H1 (cell line): ENCODE results near the gene IAH1. TPM values are rescaled to one million over a fixed set of nuclear protein-coding genes. Genes with fewer than 3 reads are reported as not detected.

Source experiments
- CTCF ChIA-PET: fragments of 300-600 bp; sonication (Branson Sonifier 250); formaldehyde crosslinking; loops from one replicate; lab custom pipeline; 2021; ENCODE audit not compliant: partially characterized antibody; lab: Charles Lee
- POLR2A ChIA-PET: fragments of 300-600 bp; sonication (Branson Sonifier 250); formaldehyde crosslinking; loops from one replicate; lab custom pipeline; 2021; ENCODE audit warnings: inconsistent platforms; ENCODE audit not compliant: partially characterized antibody; lab: Charles Lee
- DNase-seq, 2 experiments: peaks; one replicate each; pipeline versions ENCODE4 v3.0.0 to v3.0.0-alpha.2; 2010 to 2022; ENCODE audit warnings: low spot score in 2 of 2, low read depth in 1 of 2, mixed read lengths in 1 of 2
- FAIRE-seq: peaks from 2 replicates; lab custom pipeline; 2011; peaks lifted over from hg19 to GRCh38; lab: Jason Lieb, UNC
- H2AFZ ChIP-seq: 2 replicates; pipeline ENCODE4 v1.8.1; 2012; ENCODE audit warnings: low read length, inconsistent platforms
- H2AK5ac ChIP-seq: 2 replicates; pipeline ENCODE4 v1.6.1; 2013; ENCODE audit warnings: low read depth, low read length
- H2BK120ac ChIP-seq: replicated peaks from 2 replicates; pipeline ENCODE3; 2013; ENCODE audit warnings: low read depth, low read length, inconsistent platforms
- H2BK12ac ChIP-seq: 2 replicates; pipeline ENCODE4 v1.6.1; 2013; ENCODE audit warnings: low read depth, low read length
- H2BK15ac ChIP-seq: 2 replicates; pipeline ENCODE4 v1.6.1; 2013; ENCODE audit warnings: low read length
- H2BK20ac ChIP-seq: 2 replicates; pipeline ENCODE4 v1.6.1; 2013; ENCODE audit warnings: low read length
- H2BK5ac ChIP-seq: 2 replicates; pipeline ENCODE4 v1.6.1; 2013; ENCODE audit warnings: low read depth, low read length
- H3K14ac ChIP-seq: 2 replicates; pipeline ENCODE4 v1.6.1; 2013; ENCODE audit warnings: inconsistent platforms; ENCODE audit not compliant: insufficient read length
- H3K18ac ChIP-seq: 2 replicates; pipeline ENCODE4 v1.6.1; 2013; ENCODE audit warnings: low read length; ENCODE audit errors: extremely low read depth
- H3K23ac ChIP-seq: 2 replicates; pipeline ENCODE4 v1.6.1; 2013; ENCODE audit warnings: inconsistent platforms; ENCODE audit not compliant: insufficient read length
- H3K23me2 ChIP-seq: 2 replicates; pipeline ENCODE4 v1.6.1; 2013; ENCODE audit warnings: low read depth, low read length
- H3K27ac ChIP-seq: 2 replicates; pipeline ENCODE4 v1.6.1; 2011; ENCODE audit warnings: low read depth, low read length, inconsistent platforms
- H3K27me3 ChIP-seq, 4 experiments: replicated peaks in 1 of 4; 1 replicate in 1 of 4; 2 replicates in 3 of 4; pipeline versions ENCODE4 v1.6.1 to v1.8.1; 2011 to 2013; ENCODE audit warnings: low read length in 3 of 4, mild to moderate bottlenecking in 3 of 4, inconsistent platforms in 2 of 4, mixed read lengths in 2 of 4, moderate library complexity in 1 of 4; ENCODE audit not compliant: control insufficient read depth in 3 of 4, insufficient read depth in 3 of 4; ENCODE audit errors: extremely low read depth in 1 of 4
- H3K36me3 ChIP-seq, 4 experiments: 2 replicates each; pipeline versions ENCODE4 v1.6.1 to v1.8.1; 2011 to 2013; ENCODE audit warnings: mild to moderate bottlenecking in 4 of 4, low read length in 3 of 4, moderate library complexity in 2 of 4, control low read depth in 1 of 4, inconsistent platforms in 1 of 4; ENCODE audit not compliant: insufficient read depth in 4 of 4, control insufficient read depth in 2 of 4
- H3K4ac ChIP-seq: replicated peaks from 2 replicates; pipeline ENCODE3; 2013; ENCODE audit warnings: low read length, low read depth, mixed read lengths, inconsistent platforms; ENCODE audit not compliant: insufficient read length
- H3K4me1 ChIP-seq, 4 experiments: replicated peaks in 1 of 4; 1 replicate in 1 of 4; 2 replicates in 3 of 4; pipeline versions ENCODE4 v1.6.1 to v1.8.1; 2011 to 2013; ENCODE audit warnings: low read length in 3 of 4, inconsistent platforms in 2 of 4, mixed read lengths in 1 of 4; ENCODE audit not compliant: insufficient read depth in 4 of 4, control insufficient read depth in 3 of 4
- H3K4me2 ChIP-seq, 2 experiments: 2 replicates each; pipeline versions ENCODE4 v1.6.1 to v1.8.1; 2011 to 2013; ENCODE audit warnings: low read depth in 2 of 2, low read length in 2 of 2, control low read depth in 1 of 2, inconsistent platforms in 1 of 2, mild to moderate bottlenecking in 1 of 2; ENCODE audit not compliant: insufficient read depth in 1 of 2
- H3K4me3 ChIP-seq, 4 experiments: fragments of 200-600, 300-600 bp in 1 of 4; sonication (generic), shearing (Covaris generic), sonication (Bioruptor Twin) in 1 of 4; 2 replicates each; pipeline versions ENCODE4 v1.5.1 to v1.8.1; 2011 to 2016; ENCODE audit warnings: low read length in 4 of 4, low read depth in 3 of 4, control low read depth in 2 of 4, inconsistent platforms in 2 of 4, mild to moderate bottlenecking in 2 of 4, mixed read lengths in 1 of 4, moderate library complexity in 1 of 4; ENCODE audit not compliant: insufficient read depth in 2 of 4; ENCODE audit errors: extremely low read depth in 1 of 4
- H3K56ac ChIP-seq: replicated peaks from 2 replicates; pipeline ENCODE3; 2013; ENCODE audit warnings: low read depth, mild to moderate bottlenecking, mixed read lengths, low read length, inconsistent platforms; ENCODE audit not compliant: insufficient read length
- H3K79me1 ChIP-seq: 2 replicates; pipeline ENCODE4 v1.6.1; 2013; ENCODE audit warnings: low read depth, low read length, control low read depth
- H3K79me2 ChIP-seq, 2 experiments: 2 replicates each; pipeline versions ENCODE4 v1.6.1 to v1.8.1; 2012 to 2013; ENCODE audit warnings: low read length in 2 of 2, mild to moderate bottlenecking in 2 of 2, inconsistent platforms in 1 of 2; ENCODE audit not compliant: insufficient read depth in 2 of 2, control insufficient read depth in 1 of 2
- H3K9ac ChIP-seq, 4 experiments: replicated peaks in 1 of 4; 1 replicate in 1 of 4; 2 replicates in 3 of 4; pipeline versions ENCODE4 v1.6.1 to v1.8.1; 2011 to 2013; ENCODE audit warnings: low read depth in 3 of 4, low read length in 3 of 4, control low read depth in 2 of 4, mild to moderate bottlenecking in 2 of 4, moderate library complexity in 2 of 4, inconsistent platforms in 1 of 4; ENCODE audit errors: extremely low read depth in 1 of 4
- H3K9me3 ChIP-seq, 2 experiments: 2 replicates each; pipeline versions ENCODE4 v1.6.1 to v1.8.1; 2012 to 2013; ENCODE audit warnings: mild to moderate bottlenecking in 2 of 2, moderate library complexity in 2 of 2, control low read depth in 1 of 2, inconsistent platforms in 1 of 2, low read depth in 1 of 2, low read length in 1 of 2, mixed read lengths in 1 of 2; ENCODE audit not compliant: insufficient read depth in 2 of 2
- H4K20me1 ChIP-seq, 2 experiments: replicated peaks in 1 of 2; 2 replicates each; pipeline versions ENCODE3 to v1.8.1; 2011 to 2013; ENCODE audit warnings: inconsistent platforms in 2 of 2, low read length in 2 of 2, mild to moderate bottlenecking in 1 of 2; ENCODE audit not compliant: insufficient read depth in 2 of 2, control insufficient read depth in 1 of 2
- H4K5ac ChIP-seq: 2 replicates; pipeline ENCODE4 v1.6.1; 2013; ENCODE audit warnings: low read length, low read depth, mixed read lengths, inconsistent platforms; ENCODE audit not compliant: insufficient read length
- H4K8ac ChIP-seq: 2 replicates; pipeline ENCODE4 v1.8.0; 2013; ENCODE audit warnings: mild to moderate bottlenecking, moderate library complexity, low read length, inconsistent platforms; ENCODE audit not compliant: insufficient read depth; ENCODE audit errors: extremely low read depth
- H4K91ac ChIP-seq: replicated peaks from 2 replicates; pipeline ENCODE3; 2013; ENCODE audit warnings: low read length, mixed read lengths, inconsistent platforms; ENCODE audit not compliant: insufficient read length
- ATF2 ChIP-seq: IDR thresholded peaks from 2 replicates; pipeline ENCODE4 v1.6.1; 2012; ENCODE audit warnings: low read length, inconsistent platforms
- CEBPB ChIP-seq: IDR thresholded peaks from 2 replicates; pipeline ENCODE4 v1.6.1; 2012; ENCODE audit warnings: low read depth, low read length
- PHF8 ChIP-seq: fragments of 200-600 bp; sonication (generic); conservative IDR thresholded peaks from 2 replicates; pipeline ENCODE4 v1.7.1; 2012; ENCODE audit warnings: low read depth, mild to moderate bottlenecking, inconsistent platforms, low read length, moderate library complexity
- SP4 ChIP-seq: IDR thresholded peaks from 2 replicates; pipeline ENCODE4 v1.6.1; 2012; ENCODE audit warnings: low read length, inconsistent platforms
- TEAD4 ChIP-seq: IDR thresholded peaks from 2 replicates; pipeline ENCODE4 v1.6.1; 2012; ENCODE audit warnings: low read depth, low read length, inconsistent platforms, mixed read lengths
- WGBS, 2 experiments: shearing (Covaris generic) in 1 of 2; methylation state at CpG; one replicate each; pipeline versions ENCODE4 v1.1.6 to v1.1.7; 2013 to 2015; ENCODE audit warnings: low lambda C conversion rate in 2 of 2, mixed read lengths in 2 of 2, inconsistent platforms in 1 of 2, low coverage in 1 of 2, missing lambda C conversion rate in 1 of 2; ENCODE audit not compliant: insufficient replicate concordance in 2 of 2, insufficient coverage in 1 of 2, insufficient read length in 1 of 2; ENCODE audit errors: extremely low coverage in 1 of 2, missing lambda C conversion rate in 1 of 2; 5-methylcytosine and 5-hydroxymethylcytosine counted together
- polyA plus RNA-seq, 7 experiments: library from polyadenylated mRNA; depleted of rRNA in 3 of 7; stranded (reverse) in 5 of 7; unstranded in 2 of 7; fragments of >200 nt in 5 of 7; fragments of 200-250 nt in 2 of 7; gene quantifications; 1 replicate in 5 of 7; 2 replicates in 1 of 7; 4 replicates in 1 of 7; pipeline versions ENCODE4 v1.2.1 to v1.2.3, GENCODE V29; 2011 to 2013; ENCODE audit warnings: missing spikeins in 2 of 7, mixed read lengths in 2 of 7
- total RNA-seq: library from RNA; stranded (reverse); fragmentation: NEBNext Ultra II Directional; extraction: Animal tissue kit (Norgen Biotek cat#: 25700); gene quantifications from 2 replicates; pipeline ENCODE4 v1.2.1, GENCODE V29; 2021

Gene IAH1
- total and polyA plus RNA-seq, 2 of the 8 experiments (the other 6 are each of a cell fraction or from before 2014, with no cell fraction given): 15.1 to 21.5 TPM

- no peaks in the 10 kb centered on the region for H3K79me2 ChIP-seq
- POLR2A ChIA-PET: interaction anchor here (0.7 to 1.2 kb wide), 3 partner anchors 36 to 250 kb away, joined by 3 read pairs; partner anchors contain the start of gene ADAM17
- no peaks in the 10 kb centered on the region for H3K79me1 ChIP-seq
- H3K4me1 ChIP-seq: no peaks in the 10 kb centered on the region
- no peak overlapping the region for H2AFZ ChIP-seq
- no peak overlapping the region for H3K4me3 ChIP-seq
- no peak for TF ChIP-seq TEAD4
- no peak for TF ChIP-seq ATF2
- TF ChIP-seq PHF8: no peak
- no peak for TF ChIP-seq SP4
- peak; percentile 47; the same call in 1 of the 2 replicates for TF ChIP-seq CEBPB
- TF ChIP-seq, all 59 proteins: peak for 1
- Histone ChIP-seq H3K56ac (no peak overlapping the region), H3K9ac (no peak overlapping the region), H2BK15ac (no peak overlapping the region), H2BK120ac (no peak overlapping the region), H3K23me2 (no peaks in the 10 kb centered on the region), H4K5ac (no peak overlapping the region), H3K4me2 (no peak overlapping the region), H3K18ac (no peak overlapping the region), H3K4ac (no peak overlapping the region), H3K9me3 (no peaks in the 10 kb centered on the region), H3K27ac (no peak overlapping the region), H4K20me1 (peaks cover 0 to 2% of the 10 kb centered on the region in 2 experiments), H3K14ac (no peak overlapping the region), H4K8ac (no peak overlapping the region), H3K23ac (no peak overlapping the region), H2BK5ac (no peak overlapping the region), H2BK20ac (no peak overlapping the region), H2AK5ac (no peak overlapping the region), H2BK12ac (no peak overlapping the region), H3K36me3 (peaks cover 2 to 15% (median 7%) of the 10 kb centered on the region in 4 experiments; a peak in 4 of 8 replicates), H3K27me3 (no peaks in the 10 kb centered on the region), H4K91ac (no peak overlapping the region)
- DNase-seq (no peak), FAIRE-seq (no peak)
- WGBS, 2 experiments: 96% methylated on average over 7 of the region's 7 CpGs; no CpG with 5 or more reads in 1 of the 2 experiments
- CTCF ChIA-PET: interaction anchor here (0.6 to 1.3 kb wide), 4 partner anchors 17 to 376 kb away, joined by 3 to 7 read pairs (median 3); no protein-coding TSS in a partner anchor
Observed at GRCh38 chr2:9518780-9519179, 44.4 kb downstream of the IAH1 start.
